GM12878 (cell line): Measurements from ENCODE around the gene PRKCZ.

Source experiments
- EGR1 ChIP-seq, 2 experiments: IDR thresholded peaks; 1 replicate in 1 of 2; 2 replicates in 1 of 2; pipeline ENCODE4 v1.6.1; 2011 to 2012; ENCODE audit warnings: low read depth in 2 of 2, low read length in 2 of 2, borderline replicate concordance in 1 of 2, mild to moderate bottlenecking in 1 of 2, moderate library complexity in 1 of 2
- ESRRA ChIP-seq: IDR thresholded peaks from 2 replicates; pipeline ENCODE4 v1.6.1; 2012; ENCODE audit warnings: mild to moderate bottlenecking, low read length, improper control_type of control experiment
- HDAC6 ChIP-seq: fragments of 200-600 bp; sonication (generic); IDR thresholded peaks from one replicate; pipeline ENCODE4 v1.8.0; 2017; ENCODE audit warnings: antibody characterized with exemption; ENCODE audit not compliant: unreplicated experiment
- MAX ChIP-seq: IDR thresholded peaks from 2 replicates; pipeline ENCODE4 v1.6.1; 2012; ENCODE audit warnings: low read depth, low read length, improper control_type of control experiment
- POLR2A ChIP-seq: IDR thresholded peaks from 2 replicates; pipeline ENCODE4 v1.6.1; 2011; ENCODE audit warnings: low read depth, mild to moderate bottlenecking, low read length
- POLR2AphosphoS5 ChIP-seq: IDR thresholded peaks from 2 replicates; pipeline ENCODE4 v1.6.1; 2011; ENCODE audit warnings: mild to moderate bottlenecking, low read length, inconsistent platforms
- REST ChIP-seq: IDR thresholded peaks from 2 replicates; pipeline ENCODE4 v1.6.1; 2012; ENCODE audit warnings: mild to moderate bottlenecking, low read depth, low read length
- TCF12 ChIP-seq: IDR thresholded peaks from 2 replicates; pipeline ENCODE4 v1.6.1; 2011; ENCODE audit warnings: low read depth, mild to moderate bottlenecking, low read length
- TF ChIP-seq, protein P1 (sequence below), 3 experiments: IDR thresholded peaks in 2 of 3; conservative IDR thresholded peaks in 1 of 3; 2 replicates each; pipeline ENCODE4 v1.5.1; 2011; ENCODE audit warnings: low read depth in 3 of 3, low read length in 3 of 3, mild to moderate bottlenecking in 3 of 3, control low read depth in 2 of 3, moderate library complexity in 2 of 3, inconsistent platforms in 1 of 3, mixed read lengths in 1 of 3; ENCODE audit not compliant: control insufficient read depth in 2 of 3, insufficient read depth in 1 of 3; ENCODE audit errors: extremely low read depth in 1 of 3
- TF ChIP-seq, protein P2 (sequence below): fragments of 450-650 bp; IDR thresholded peaks from 2 replicates; pipeline ENCODE4 v1.6.1; 2017; ENCODE audit warnings: mild to moderate bottlenecking

DNA sequence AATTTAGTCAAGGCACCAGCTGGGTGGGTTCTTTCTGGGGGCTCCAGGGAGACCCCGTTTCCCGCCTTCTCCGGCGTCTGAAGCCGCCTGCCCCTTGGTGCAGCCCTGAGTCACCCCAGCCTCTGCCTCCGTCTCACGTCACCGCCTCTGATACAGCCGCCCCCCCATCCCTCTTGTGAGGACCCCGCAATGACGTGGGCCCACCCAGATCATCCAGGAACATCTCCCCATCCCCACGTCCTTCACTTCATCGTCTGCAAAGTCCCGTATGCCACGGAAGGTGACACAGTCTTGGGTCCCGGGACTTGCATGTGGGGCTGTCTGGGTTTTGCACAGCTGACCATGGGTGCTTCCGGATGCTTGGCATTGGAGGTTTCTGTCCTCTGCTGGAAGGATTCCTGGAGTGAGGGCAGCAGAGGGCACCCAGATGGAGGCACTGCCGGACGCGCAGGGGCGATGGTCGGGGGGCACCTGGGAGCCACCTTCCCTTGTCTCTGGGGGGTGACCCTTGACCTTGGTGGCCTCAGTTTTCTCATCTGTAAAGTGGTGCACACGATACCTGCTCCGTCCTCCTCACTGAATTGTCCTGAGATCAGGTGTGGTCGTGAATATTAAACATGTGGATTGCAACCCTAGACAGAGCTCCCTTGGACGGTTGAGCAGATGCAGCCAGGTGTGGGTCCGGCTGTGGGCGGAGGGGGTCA is 58.8 kb downstream of the PRKCZ start:
- TF ChIP-seq REST = no peak
- TF ChIP-seq POLR2AphosphoS5 = no peak
- no peak for TF ChIP-seq TCF12
- TF ChIP-seq, protein P1, sequence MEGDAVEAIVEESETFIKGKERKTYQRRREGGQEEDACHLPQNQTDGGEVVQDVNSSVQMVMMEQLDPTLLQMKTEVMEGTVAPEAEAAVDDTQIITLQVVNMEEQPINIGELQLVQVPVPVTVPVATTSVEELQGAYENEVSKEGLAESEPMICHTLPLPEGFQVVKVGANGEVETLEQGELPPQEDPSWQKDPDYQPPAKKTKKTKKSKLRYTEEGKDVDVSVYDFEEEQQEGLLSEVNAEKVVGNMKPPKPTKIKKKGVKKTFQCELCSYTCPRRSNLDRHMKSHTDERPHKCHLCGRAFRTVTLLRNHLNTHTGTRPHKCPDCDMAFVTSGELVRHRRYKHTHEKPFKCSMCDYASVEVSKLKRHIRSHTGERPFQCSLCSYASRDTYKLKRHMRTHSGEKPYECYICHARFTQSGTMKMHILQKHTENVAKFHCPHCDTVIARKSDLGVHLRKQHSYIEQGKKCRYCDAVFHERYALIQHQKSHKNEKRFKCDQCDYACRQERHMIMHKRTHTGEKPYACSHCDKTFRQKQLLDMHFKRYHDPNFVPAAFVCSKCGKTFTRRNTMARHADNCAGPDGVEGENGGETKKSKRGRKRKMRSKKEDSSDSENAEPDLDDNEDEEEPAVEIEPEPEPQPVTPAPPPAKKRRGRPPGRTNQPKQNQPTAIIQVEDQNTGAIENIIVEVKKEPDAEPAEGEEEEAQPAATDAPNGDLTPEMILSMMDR (IDR thresholded peaks at IDR 0.05 in 2 of 3, conservative IDR thresholded peaks at IDR 0.05 in 1 of 3; ENCODE audit: control insufficient read depth in 2 of 3, extremely low read depth in 1 of 3, insufficient read depth in 1 of 3, low read depth in 3 of 3, low read length in 3 of 3) = no peak
- no peak for TF ChIP-seq ESRRA
- no peak for TF ChIP-seq POLR2A
- no peak for TF ChIP-seq MAX
- no peak for TF ChIP-seq HDAC6
- TF ChIP-seq, protein P2, sequence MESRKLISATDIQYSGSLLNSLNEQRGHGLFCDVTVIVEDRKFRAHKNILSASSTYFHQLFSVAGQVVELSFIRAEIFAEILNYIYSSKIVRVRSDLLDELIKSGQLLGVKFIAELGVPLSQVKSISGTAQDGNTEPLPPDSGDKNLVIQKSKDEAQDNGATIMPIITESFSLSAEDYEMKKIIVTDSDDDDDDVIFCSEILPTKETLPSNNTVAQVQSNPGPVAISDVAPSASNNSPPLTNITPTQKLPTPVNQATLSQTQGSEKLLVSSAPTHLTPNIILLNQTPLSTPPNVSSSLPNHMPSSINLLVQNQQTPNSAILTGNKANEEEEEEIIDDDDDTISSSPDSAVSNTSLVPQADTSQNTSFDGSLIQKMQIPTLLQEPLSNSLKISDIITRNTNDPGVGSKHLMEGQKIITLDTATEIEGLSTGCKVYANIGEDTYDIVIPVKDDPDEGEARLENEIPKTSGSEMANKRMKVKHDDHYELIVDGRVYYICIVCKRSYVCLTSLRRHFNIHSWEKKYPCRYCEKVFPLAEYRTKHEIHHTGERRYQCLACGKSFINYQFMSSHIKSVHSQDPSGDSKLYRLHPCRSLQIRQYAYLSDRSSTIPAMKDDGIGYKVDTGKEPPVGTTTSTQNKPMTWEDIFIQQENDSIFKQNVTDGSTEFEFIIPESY = no peak
- TF ChIP-seq EGR1 (IDR thresholded peaks at IDR 0.05; ENCODE audit: borderline replicate concordance in 1 of 2, low read depth in 2 of 2, low read length in 2 of 2) = no peak
